SK-N-DZ (cell line): ENCODE results near the gene PRKG1.

Source experiments
- DNase-seq: peaks from one replicate; pipeline ENCODE4 v3.0.0-alpha.2; 2015; ENCODE audit warnings: low spot score

PRKG1 gene

DNA sequence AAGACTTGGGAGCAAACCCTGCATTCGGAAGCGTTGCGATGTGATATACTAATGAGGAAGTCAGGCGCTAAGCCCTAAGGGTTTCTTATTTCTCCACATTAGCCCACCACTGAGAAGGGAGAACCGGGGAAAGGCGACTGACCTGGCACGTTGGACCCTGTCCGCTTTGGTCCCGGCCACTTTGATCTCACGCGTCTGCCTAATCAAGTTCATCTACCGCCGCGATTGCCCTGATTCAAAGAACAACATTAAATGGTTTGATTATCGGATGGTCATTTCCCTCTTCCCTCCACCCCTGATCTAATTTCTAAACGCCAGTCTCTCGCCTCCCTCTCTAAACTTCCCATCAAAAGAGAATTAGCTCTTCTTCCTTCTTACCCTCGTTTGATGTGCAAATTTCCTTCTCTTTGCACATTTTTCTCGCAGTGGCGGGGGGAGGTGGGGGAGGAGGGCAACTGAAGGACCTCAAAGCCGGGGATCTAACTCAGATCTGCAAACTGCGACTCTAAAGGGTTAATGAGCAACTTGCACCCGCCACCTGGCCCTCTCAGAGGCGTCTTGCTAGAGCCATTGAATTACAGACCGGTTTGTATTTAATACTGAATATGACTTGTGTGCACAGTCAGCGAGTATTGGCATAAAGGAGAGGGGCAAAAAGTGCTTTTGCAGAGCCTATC, 1239.1 kb downstream of the PRKG1 start:
- DNase-seq = peak; percentile 69

GRCh38 chr10:52313933-52314821, 1239.9 kb downstream of the PRKG1 start, which contains the start of gene DKK1:
Gene DKK1, plus strand, starts transcription at chr10:52314281. Its CDS starts 154 bp downstream, at chr10:52314435.
- peak; percentile 84 for DNase-seq

GRCh38 chr10:52314822-52315552, 1240.7 kb downstream of the PRKG1 start:
- no peak for DNase-seq

GRCh38 chr10:52316001-52316400, 1241.7 kb downstream of the PRKG1 start:
- no peak for DNase-seq

- no peak for DNase-seq
Observed at GRCh38 chr10:52316500-52316899, 1242.2 kb downstream of the PRKG1 start.

DNA sequence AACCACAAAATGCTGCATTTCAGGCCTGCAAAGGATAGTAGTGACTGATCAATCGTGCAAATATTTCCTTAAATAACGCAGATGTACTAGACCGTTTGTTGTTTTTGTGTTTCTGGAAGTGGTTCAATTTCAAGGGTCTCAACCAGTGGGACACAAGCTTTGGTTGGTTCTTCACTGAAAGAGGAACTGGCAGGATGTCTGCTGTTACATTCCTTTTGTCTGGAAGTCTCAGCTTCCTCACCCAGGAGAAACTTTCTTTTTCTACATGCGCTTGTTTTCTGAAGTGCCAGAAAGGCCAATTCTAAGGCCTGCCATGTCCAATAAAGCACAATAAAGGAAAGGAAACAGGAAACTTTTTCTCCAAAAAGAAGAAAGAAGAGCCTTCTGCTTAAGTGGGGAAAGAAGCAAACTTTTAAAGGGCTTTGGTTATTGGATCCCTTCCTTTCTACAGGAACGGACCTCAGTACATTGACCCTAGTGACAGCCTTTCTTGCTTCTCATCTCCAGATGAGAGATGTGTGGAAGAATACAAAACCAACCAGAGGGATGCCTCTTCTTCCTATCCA, 1243.9 kb downstream of the PRKG1 start:
- no peak for DNase-seq

GRCh38 chr10:52318822-52319464, 1244.7 kb downstream of the PRKG1 start:
- no peak for DNase-seq

DNA sequence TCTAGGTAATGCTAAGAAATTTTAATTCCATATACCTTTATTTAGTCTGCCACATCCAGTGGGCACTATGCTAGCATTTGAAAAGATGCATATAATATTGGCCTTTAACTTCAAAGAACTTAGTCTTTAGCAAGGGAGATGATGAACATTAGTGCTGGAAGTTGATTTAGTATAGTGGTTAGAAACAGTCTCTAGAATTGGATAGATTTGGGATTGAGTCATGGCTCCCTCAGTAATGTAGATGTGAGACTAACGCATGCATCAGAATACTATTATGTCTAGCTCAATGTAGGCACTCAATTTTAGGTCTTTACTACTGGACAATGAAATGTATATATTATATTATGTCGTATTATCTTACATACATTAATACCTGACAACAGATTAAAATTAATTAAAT, 1245.6 kb downstream of the PRKG1 start:
- no peak for DNase-seq

- DNase-seq = no peak
Observed at GRCh38 chr10:52322323-52322722, 1248.0 kb downstream of the PRKG1 start.

- no peak for DNase-seq
Observed at GRCh38 chr10:52322936-52323335, 1248.6 kb downstream of the PRKG1 start.

- no peak for DNase-seq
Observed at GRCh38 chr10:52326382-52326781, 1252.1 kb downstream of the PRKG1 start.

- no peak for DNase-seq
Observed at GRCh38 chr10:52331638-52332364, 1257.5 kb downstream of the PRKG1 start.

GRCh38 chr10:52332815-52333214, 1258.5 kb downstream of the PRKG1 start:
- no peak for DNase-seq

DNA sequence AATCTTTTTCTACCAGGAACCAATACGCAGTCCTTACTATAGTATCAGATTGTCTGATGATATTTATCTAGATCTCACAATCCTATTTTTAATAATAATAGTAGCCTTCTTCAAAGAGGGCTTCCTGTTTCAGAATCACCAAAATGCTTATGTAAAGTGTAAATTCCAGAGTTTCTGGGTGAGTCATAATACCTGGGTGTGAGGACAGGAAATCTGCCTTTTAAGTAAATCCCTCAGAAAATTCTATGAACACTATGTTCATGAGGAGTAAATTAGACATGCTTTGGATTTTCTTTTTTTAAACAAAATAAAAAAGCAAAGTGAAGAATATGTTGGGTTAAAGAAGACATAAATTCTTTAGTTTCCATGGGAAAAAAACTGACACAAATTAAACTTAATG, 1260.3 kb downstream of the PRKG1 start:
- DNase-seq = no peak

- DNase-seq = no peak
Observed at GRCh38 chr10:52335665-52336064, 1261.4 kb downstream of the PRKG1 start.

DNA sequence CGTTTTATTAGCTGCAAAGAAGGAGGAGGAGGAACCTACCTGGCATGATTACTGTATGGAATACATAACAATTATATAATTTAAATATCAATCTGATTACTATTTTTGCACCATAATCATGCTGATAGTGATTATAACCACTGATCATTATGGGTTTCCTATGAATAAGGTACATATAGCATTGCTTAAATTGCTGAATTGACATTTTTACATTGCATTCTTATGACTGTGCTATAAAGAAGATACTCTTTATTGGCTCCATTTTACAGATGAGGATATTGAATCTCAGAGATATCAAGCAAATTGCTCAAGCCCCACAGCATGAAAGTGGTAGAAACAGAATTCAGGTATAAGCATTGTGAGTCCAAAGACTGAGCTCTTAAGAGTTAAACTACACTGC, 1262.9 kb downstream of the PRKG1 start:
- DNase-seq = no peak

DNA sequence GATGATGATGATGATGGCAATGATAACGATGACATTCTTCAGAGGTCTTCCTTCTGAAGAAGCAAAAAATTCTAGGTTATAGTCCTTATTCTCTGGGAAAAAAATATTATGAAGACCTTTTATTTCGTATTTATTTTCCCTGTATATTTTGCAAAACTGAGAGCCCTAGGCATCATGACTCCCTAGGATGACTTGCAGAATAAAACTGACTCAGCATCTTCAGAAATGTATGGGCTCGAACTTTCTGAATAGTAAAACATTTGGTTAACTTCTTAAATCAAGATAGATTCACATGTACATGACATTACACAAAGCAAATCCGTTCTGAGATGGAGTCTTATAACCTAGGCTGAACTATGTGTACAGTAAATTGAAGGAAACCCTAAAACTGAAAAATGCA, 1269.2 kb downstream of the PRKG1 start:
- DNase-seq = no peak

DNA sequence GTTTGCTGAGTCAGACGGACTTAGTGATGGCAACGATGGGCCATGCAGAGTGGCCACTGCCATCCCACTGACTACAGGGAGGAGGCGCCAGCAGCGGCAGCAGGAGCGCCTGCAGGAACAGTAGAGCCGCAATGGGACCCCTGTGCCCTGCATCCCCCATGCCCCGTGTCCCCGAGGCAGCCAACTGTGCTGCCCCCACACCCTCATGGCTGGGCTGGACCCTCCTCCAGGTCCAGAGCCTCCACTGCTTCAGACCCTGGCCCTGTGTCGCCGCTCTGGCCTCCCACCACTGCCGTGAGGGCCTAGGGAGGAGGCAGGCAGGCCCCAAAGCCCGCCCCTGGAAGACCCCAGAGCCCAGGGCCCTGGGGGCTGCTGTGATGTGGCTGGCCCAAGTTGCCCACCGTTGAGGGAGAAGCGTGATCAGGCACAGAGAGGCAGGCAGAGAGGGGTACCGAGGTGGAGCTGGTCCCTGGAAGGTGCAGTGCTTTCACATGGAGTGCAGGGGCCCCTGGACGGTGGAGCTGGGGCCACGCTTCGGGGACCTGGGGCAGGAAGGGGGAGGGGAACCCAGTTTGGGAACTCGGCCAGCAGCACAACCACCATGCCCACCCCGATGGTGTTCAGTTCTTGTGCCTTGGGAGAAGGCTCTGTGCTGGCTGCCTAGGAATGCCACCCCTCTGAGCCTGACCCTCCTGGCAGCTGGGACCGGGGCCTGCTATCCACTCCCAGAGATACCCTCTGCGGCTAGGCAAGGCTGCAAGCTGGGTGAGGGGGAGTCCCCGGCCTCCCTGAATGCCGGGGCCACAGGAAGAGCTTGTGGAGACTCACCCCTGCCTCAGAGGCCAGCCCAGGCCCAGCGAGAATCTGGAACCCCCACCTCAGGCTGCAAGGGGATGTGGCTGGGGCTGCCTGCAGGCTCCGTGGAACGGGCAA, 1272.4 kb downstream of the PRKG1 start:
- no peak for DNase-seq

- DNase-seq = no peak
Observed at GRCh38 chr10:52347327-52347667, 1273.0 kb downstream of the PRKG1 start.
